Stimulated activated CD4-positive, alpha-beta T cell treated with anti-CD3 and anti-CD28 coated beads, Interleukin-4, amount 100 ng/mL, for 1 hour (primary cell): ENCODE data around the gene MEGF8.

Source experiments
- DNase-seq: peaks from one replicate; pipeline ENCODE4 v3.0.0-alpha.2; 2020

Gene MEGF8

DNA sequence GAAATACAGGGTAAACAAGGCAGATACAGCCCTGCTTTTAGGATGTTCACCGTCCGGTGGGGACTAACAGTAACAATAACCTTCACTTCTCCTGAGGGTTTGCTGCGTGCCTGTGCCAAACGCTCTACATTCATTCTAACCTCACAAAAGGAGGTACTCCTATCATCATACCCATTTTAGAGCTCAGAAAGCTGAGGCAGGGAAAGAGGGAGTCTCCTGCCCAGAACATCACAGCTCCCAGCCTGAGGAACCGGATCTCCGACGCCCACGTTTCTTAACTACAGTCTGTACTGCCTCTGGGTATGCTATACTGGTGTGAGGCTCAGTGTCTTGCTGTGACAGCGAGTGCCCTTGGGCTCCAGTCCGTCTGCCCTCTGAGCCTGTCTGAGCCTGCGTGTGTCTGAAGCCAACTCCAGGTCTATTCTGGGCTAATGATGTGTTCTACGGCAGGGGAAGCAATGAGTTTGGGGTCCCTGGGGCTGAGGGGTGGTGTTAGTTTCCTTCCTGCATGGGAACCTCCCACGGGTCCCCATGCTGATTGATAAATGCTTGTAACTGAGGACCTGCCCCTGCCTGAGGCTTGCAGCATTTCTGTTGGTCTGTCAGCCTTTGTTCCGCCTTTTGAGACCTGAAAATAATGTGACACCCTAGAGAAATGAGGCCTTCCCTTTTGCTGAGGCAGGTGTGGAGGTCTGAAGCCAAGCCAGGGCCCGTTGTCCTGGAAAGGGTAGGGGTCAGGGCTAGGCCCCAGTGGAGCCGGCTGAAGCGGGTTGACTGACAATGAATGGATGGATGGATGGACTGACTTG is 96.9 kb downstream of the MEGF8 start:
- DNase-seq: no peak

- DNase-seq: peak; percentile 42
Measured at GRCh38 chr19:42422901-42423461, 97.5 kb downstream of the MEGF8 start.

GRCh38 chr19:42423462-42424344 is 98.3 kb downstream of the MEGF8 start:
- peak; percentile 93 for DNase-seq

DNA sequence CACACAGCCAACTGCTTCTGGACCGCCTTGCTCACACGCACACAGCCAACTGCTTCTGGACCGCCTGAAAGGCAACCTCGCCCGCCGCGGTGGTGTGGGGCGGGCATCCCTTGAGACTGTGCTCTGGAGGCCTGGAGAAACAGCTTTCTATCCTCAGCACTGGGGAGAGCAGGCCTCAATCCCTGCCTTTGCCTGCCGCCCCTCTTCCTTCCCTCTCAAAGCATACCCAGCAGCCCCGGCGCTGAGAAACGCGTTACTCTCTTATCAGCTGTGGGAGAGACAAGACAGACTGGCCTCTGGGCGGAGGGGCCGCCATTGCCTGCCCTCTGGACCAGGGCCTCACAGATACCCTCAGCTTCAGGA is 98.9 kb downstream of the MEGF8 start:
- no peak for DNase-seq

DNA sequence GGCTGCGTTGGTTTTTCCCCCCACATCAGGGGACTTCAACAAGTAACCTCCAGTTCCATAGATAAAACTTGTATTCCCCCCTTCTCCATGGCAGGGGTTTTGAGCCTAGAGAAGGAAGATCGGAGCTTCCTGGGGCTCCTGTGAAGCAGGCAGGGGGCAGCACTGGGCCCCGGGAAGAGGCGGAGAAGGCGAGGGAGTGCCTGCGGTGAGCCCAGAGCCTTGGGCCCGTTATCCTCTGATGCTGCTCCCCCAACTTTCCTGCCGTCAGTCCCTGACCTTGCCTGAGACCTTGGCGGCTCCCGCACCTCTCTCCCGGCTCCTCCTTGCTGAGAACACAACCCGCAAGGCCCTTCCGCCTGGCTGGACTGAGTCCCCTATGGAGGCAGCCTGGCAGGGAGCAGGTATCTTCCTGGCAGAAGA is 99.3 kb downstream of the MEGF8 start:
- DNase-seq: no peak

DNA sequence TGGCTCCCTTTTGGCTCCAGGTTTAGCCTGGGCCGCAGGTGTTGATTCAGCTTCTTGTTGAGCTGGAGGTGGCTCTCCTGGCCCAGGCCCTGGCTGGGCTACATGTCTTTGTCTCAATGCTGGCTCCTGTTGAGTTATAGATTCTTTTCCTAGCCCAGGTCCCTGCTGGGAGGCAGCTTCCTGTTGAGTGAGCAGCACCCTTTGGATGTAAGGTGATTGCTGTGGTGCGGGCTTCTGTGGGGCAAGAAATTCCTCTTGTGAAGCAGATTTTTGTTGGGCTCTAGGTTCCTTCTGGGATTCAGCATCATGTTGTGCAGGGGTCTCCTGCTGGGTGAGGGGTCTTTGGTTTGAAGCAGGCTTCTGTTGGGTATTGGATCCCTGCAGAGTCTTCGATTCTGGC is 101.2 kb downstream of the MEGF8 start:
- DNase-seq: no peak

DNA sequence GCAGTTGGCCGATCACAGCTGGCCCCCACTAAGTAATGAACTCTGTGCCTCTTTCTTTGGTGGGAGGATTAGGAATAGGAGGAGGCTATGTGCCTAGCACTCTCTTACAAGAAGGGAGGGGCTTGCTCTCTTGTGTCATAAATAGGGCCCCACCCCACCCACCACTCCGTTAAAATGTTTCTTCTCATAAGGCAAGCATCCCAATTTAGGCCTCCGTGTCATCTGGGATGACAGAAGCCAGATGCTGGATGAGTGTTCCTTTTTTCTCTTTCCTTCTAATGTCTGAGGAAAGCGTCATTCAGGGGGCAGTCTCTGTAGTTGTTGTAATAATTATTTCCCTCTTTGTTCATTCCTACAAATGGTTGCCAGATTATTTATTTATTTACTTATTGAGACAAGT is 101.9 kb downstream of the MEGF8 start, which contains the start of gene LIPE:
Gene LIPE (minus strand): TSS at position 76 of the 400 bp plus-strand sequence. CDS start 239 bp downstream, outside the sequence.
- no peak for DNase-seq
